ENCODE data around the gene PDCD1LG2.

PDCD1LG2 gene

DNA sequence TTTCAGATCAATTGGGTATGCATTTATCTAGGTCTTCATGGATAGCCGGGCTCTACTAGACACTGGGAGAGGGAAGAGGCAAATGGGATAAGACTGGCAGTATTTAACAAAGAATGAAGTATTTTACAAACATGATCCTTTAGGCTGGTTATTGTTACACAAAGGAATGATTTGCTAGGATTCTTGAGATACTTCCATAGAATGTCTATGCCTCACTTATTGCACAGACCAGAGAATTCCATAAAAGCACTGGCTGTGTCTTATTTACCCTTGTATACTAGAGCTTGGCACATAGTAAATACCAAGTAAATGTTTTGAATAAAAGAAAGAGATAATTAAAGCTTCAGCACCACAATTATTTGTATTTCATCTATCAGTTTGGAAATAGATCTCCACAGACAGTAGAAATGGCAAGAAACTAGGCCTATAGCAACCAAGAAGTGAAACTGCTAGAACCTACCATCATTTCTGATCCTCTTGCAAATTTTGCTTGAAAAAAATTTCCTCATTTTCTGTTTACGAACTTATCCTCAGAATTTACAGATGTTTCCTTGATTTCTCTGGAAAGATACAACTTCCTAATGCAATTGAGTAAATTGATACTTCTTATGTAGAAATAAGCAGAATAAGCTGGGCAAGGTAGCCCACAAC lies 3.8 kb downstream of the PDCD1LG2 start:
- TF ChIP-seq SIN3A (IDR thresholded peaks at IDR 0.05; ENCODE audit: borderline replicate concordance, insufficient read depth, low read length) (no peak), POLR2AphosphoS5 (IDR thresholded peaks at IDR 0.05; ENCODE audit: low read depth, low read length) (no peak), TAF1 (IDR thresholded peaks at IDR 0.05; ENCODE audit: borderline replicate concordance, insufficient read depth, low read length) (no peak), FOXP2 (optimal IDR thresholded peaks at IDR 0.05; ENCODE audit: borderline replicate concordance, extremely low read depth, extremely low read length, insufficient read depth) (no peak)
- TF ChIP-seq, protein P1, sequence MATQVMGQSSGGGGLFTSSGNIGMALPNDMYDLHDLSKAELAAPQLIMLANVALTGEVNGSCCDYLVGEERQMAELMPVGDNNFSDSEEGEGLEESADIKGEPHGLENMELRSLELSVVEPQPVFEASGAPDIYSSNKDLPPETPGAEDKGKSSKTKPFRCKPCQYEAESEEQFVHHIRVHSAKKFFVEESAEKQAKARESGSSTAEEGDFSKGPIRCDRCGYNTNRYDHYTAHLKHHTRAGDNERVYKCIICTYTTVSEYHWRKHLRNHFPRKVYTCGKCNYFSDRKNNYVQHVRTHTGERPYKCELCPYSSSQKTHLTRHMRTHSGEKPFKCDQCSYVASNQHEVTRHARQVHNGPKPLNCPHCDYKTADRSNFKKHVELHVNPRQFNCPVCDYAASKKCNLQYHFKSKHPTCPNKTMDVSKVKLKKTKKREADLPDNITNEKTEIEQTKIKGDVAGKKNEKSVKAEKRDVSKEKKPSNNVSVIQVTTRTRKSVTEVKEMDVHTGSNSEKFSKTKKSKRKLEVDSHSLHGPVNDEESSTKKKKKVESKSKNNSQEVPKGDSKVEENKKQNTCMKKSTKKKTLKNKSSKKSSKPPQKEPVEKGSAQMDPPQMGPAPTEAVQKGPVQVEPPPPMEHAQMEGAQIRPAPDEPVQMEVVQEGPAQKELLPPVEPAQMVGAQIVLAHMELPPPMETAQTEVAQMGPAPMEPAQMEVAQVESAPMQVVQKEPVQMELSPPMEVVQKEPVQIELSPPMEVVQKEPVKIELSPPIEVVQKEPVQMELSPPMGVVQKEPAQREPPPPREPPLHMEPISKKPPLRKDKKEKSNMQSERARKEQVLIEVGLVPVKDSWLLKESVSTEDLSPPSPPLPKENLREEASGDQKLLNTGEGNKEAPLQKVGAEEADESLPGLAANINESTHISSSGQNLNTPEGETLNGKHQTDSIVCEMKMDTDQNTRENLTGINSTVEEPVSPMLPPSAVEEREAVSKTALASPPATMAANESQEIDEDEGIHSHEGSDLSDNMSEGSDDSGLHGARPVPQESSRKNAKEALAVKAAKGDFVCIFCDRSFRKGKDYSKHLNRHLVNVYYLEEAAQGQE (IDR thresholded peaks at IDR 0.05; ENCODE audit: insufficient read depth in 1 of 2, low read depth in 2 of 2, low read length in 2 of 2) = no peak

DNA sequence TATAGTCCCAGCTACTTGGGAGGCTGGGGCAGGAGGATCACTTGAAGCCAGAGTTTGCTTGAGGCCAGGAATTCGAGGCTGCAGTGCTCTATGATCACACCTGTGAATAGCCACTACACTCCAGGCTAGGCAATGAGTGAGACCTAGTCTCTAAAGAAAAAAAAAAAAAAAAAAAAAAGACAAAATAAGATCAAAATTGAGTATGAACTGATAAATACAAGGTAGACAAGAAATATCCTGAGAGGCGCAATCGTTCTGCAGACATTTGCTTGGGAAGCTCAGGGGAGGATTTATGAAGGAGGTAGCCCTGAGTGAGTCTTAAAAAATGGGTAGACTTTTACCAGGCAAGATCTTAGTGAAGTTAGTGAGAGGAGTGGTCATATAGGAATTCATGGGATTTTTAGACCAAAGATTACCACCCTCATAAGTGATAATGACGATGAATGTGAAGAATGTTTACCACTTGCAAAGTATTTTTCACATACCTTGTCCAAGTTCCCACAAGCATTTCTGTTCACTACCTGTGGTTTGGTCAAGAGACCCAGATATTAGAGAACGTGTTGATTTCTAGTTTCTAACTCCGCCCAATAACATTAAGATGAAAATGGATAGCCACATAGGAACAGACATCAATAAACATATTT lies 4.4 kb downstream of the PDCD1LG2 start:
- no peak for TF ChIP-seq POLR2AphosphoS5 (IDR thresholded peaks at IDR 0.05; ENCODE audit: low read depth, low read length)
- TF ChIP-seq SIN3A (IDR thresholded peaks at IDR 0.05; ENCODE audit: borderline replicate concordance, insufficient read depth, low read length) = no peak
- TF ChIP-seq, protein P1 (IDR thresholded peaks at IDR 0.05; ENCODE audit: insufficient read depth in 1 of 2, low read depth in 2 of 2, low read length in 2 of 2) = no peak
- no peak for TF ChIP-seq TAF1 (IDR thresholded peaks at IDR 0.05; ENCODE audit: borderline replicate concordance, insufficient read depth, low read length)
- no peak for TF ChIP-seq FOXP2 (optimal IDR thresholded peaks at IDR 0.05; ENCODE audit: borderline replicate concordance, extremely low read depth, extremely low read length, insufficient read depth)

DNA sequence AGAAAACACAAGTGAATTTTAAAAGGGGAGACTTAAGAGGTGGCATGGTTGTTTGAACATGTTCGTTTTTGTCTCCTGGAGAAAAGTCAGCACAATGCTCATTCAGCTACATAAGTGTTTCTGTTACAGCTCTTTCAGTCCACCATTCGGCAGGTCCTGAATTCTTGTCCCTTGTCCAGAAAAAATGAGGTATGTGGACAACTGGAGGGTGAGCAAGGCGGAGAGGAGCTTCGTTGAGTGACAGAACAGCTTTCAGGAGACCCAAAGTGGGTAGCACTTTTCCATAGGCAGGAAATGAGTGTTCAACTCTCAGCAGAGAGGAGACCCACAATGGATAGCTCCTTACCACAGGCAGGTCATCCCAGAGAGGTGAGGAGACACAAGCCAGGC lies 4.9 kb downstream of the PDCD1LG2 start:
- TF ChIP-seq TAF1 (IDR thresholded peaks at IDR 0.05; ENCODE audit: borderline replicate concordance, insufficient read depth, low read length) = no peak
- TF ChIP-seq, protein P1 (IDR thresholded peaks at IDR 0.05; ENCODE audit: insufficient read depth in 1 of 2, low read depth in 2 of 2, low read length in 2 of 2) = no peak

DNA sequence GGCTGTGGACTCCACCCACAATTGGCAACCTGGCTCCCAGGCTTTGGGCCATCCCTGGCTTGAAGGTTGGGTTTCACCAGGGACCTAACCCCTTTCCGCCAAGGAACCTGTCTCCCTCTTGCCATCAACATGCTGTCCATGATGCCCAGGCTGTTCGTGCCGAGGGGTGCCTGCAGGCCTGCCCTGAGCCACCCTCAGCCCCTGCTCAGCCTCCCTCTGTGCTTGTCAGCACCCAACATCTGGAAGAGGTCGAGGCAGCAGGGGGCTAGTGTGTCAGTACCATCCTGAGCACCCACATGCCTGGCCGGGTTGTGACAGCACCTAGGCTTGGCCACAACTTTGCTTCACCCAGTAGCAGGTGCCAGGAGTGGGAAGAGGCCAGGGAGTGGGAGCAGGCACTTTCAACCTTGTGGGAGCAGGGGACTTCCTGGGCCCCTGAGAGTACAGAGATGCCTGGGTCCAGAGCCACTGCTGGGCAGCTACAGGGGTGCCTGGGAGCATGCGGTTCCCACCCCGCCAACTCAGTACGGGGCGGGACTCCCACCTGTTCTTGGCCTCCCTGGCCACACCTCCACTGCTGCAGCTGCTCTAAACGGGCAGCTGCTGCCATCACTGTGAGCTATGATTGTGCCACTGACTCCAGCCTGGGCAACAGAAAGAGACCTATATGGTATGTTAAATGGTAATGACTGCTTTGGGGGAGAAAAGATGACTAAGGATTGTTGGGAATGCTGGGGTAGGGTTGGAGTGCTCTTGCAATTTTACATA lies 6.3 kb downstream of the PDCD1LG2 start:
- TF ChIP-seq TAF1 (IDR thresholded peaks at IDR 0.05; ENCODE audit: borderline replicate concordance, insufficient read depth, low read length) (no peak), POLR2AphosphoS5 (IDR thresholded peaks at IDR 0.05; ENCODE audit: low read depth, low read length) (no peak)

DNA sequence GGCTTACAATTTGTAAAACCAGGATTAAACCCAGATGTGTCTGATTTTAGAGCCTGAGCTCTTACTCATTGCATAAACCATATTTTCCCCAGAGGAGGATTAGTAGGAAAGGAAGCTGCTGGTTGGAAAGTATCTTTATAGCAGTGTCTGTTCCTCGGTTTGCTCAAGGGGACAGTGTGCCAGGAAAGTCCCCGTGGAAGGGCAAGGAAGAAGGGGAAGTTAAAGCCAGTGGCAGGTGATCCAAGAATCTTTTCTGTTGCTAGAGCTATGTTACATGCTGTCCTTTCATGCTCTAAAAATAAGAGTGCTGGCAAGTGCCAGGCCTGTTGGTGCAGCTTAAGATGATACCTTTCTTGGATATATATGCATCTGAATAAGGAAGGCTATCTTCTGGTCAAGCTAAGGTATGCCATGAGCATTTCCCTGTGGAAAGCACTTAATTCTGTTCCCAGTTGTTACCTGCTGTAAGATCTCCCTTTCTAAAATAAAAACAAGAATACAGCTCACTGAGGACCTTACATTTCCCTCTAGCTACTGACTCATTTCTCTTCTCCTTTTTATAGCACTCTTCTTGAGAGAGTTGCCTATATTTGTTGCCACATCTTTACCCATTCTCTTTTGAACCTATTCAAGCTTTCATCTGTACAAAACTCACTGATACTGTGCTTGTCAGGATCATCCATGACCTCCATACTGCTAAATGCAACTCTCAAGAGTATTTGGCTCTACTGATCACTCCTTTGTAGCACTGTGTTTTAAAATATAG lies 8.0 kb downstream of the PDCD1LG2 start:
- no peak for TF ChIP-seq FOXP2 (optimal IDR thresholded peaks at IDR 0.05; ENCODE audit: borderline replicate concordance, extremely low read depth, extremely low read length, insufficient read depth)
- TF ChIP-seq POLR2AphosphoS5 (IDR thresholded peaks at IDR 0.05; ENCODE audit: low read depth, low read length) = no peak
- TF ChIP-seq, protein P1 (IDR thresholded peaks at IDR 0.05; ENCODE audit: insufficient read depth in 1 of 2, low read depth in 2 of 2, low read length in 2 of 2) = no peak
- TF ChIP-seq TAF1 (IDR thresholded peaks at IDR 0.05; ENCODE audit: borderline replicate concordance, insufficient read depth, low read length) = no peak
- no peak for TF ChIP-seq SIN3A (IDR thresholded peaks at IDR 0.05; ENCODE audit: borderline replicate concordance, insufficient read depth, low read length)

All from PFSK-1 (cell line).